Activated CD4-positive, alpha-beta T cell treated with anti-CD3 and anti-CD28 coated beads, Interleukin-2, amount 50 U/mL, for 1 hour (primary cell): ENCODE results near the gene KRTAP5-8.
"Not testable (repeated sequence)": the region's sequence is repeated elsewhere in the genome, so short reads cannot be mapped to it uniquely, and the experiment has no call there.

Experiments used
- DNase-seq: peaks from one replicate; pipeline ENCODE4 v3.0.0-alpha.2; 2020

The KRTAP5-8 gene

GRCh38 chr11:71575723-71576424 is 38.0 kb downstream of the KRTAP5-8 start:
- DNase-seq = no peak

- not testable (repeated sequence) for DNase-seq
Measured at GRCh38 chr11:71576688-71577465, 39.1 kb downstream of the KRTAP5-8 start.

DNA sequence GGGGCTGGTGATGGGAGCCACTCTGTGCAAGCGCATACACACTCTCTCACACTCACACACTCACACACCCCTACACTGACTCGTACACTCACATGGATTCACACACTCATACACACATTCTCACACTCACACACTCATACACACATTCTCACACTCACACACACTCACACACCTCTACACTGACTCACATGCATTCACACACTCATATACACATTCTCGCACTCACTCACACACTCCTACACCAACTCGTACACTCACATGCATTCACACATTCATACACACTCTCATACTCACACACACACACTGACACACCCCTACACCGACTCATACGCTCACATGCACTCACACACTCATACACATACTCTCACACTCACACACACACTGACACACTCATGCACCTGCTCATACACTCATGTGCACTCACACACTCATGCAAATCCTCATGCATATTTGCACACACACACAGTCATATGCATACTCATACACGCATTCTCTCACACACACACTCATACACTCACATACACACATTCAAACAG is 39.7 kb downstream of the KRTAP5-8 start:
- no peak for DNase-seq

GRCh38 chr11:71579513-71579912 is 41.7 kb downstream of the KRTAP5-8 start:
- DNase-seq = not testable (repeated sequence)

GRCh38 chr11:71580057-71581003 is 42.5 kb downstream of the KRTAP5-8 start:
- DNase-seq = peak; percentile 7

DNA sequence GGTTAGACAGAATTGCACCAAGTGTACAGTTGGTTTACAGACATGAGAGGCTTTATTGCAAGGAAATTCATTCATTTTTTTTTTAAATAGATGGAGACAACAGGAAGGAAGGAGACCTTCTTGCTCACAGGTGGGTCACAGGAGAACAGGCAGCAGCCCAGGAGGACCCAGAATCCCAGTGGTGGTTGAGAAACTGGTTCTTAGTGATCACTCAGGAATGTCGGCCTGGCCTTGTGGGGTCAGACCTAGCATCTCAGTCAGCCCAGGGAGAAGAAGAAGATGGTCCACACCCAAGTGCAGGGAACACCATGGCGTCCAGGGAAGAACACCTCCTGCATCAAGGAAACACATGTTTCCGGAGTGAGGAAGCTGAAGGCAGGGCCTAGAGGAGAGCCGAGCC is 44.0 kb downstream of the KRTAP5-8 start:
- no peak for DNase-seq

DNA sequence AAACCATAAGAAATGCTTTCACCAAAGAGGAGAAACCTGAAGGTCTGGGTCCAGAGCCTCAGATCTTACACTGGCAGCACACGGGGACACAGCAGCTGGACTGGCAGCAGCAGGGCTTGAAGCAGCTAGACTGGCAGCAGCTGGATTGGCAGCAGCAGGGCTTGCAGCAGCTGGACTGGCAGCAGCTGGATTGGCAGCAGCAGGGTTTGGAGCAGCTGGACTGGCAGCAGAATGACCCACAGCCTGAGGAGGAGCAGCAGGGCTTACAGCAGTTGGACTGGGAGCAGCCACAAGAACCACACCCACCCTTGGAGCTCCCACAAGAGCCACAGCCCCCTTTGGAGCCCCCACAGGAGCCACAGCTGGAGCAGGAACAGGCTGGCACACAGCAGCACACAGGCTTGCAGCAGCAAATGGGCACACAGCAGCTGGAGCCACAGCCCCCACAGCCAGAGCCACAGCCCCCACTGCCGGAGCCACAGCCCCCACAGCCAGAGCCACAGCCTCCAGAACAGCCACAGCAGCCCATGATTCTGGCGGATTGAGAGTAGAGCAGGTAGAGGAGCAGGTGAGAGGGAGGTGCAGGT is 44.6 kb downstream of the KRTAP5-8 start, which contains the start of gene KRTAP5-11:
KRTAP5-11 (minus strand) TSS at position 567 of the 587 bp plus-strand sequence; CDS start at position 529, 38 bp downstream.
- DNase-seq = no peak

DNA sequence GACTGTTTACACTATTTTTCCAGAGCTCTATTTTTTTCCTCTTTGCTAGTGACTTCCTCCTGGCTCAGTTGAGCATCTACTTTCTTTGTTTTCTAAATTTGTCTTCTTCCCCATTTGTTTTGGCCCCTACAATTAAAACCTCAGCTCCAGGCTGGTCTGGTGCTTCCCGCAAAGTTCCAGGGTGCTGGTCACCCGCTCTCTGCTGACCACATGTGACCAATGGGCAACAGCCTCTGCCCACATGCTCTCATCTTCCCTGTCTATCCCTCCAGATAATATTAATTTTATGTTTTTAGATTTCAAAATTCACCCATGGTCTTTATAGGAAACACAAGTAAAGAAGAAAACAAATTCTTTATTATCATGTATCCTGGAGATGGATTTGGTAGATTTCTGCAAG is 45.1 kb downstream of the KRTAP5-8 start:
- not testable (repeated sequence) for DNase-seq

DNA sequence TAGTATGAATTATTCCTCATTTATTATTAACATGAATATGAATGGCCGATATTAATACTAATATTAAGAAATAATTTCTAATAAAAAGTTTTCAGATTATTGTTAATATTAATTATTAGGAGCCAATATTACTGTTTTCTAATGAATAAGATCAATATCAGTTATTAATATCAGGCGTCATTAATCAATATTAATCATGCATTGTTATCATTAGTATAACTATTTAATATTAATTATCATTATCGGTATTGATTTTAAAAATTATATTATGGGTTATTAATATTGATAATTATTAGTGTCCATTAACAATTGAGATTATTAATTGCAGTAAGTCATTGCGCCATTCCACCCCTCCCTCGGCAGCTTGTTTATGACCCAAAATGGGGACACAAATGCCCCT is 47.8 kb downstream of the KRTAP5-8 start:
- DNase-seq = not testable (repeated sequence)

GRCh38 chr11:71588314-71588713 is 50.5 kb downstream of the KRTAP5-8 start:
- DNase-seq = not testable (repeated sequence)
